Adrenal gland (tissue), 5 donors: ENCODE results near the gene DUSP22.

Experiments
- CTCF ChIP-seq, 6 experiments: fragments of 450-650 bp in 4 of 6; fragments of 200-600 bp in 2 of 6; sonication (generic) in 1 of 6; IDR thresholded peaks; 1 replicate in 5 of 6; 2 replicates in 1 of 6; pipeline versions ENCODE4 v1.5.1 to v1.8.0; 2016 to 2021; ENCODE audit warnings: antibody characterized with exemption in 6 of 6, mild to moderate bottlenecking in 2 of 6, moderate library complexity in 1 of 6
- POLR2A ChIP-seq, 2 donors: fragments of 450-650 bp; IDR thresholded peaks; one replicate each; pipeline ENCODE4 v1.6.1; 2017; ENCODE audit warnings: antibody characterized with exemption in 2 of 2, mild to moderate bottlenecking in 2 of 2, moderate library complexity in 1 of 2
- donor health status: DM: no; HTN: no; CAD: no.

- TF ChIP-seq CTCF (IDR thresholded peaks at IDR 0.05) = no peak
- TF ChIP-seq POLR2A (IDR thresholded peaks at IDR 0.05) = no peak
Measured at GRCh38 chr6:319177-320131, 27.2 kb downstream of the DUSP22 start.
